Breast epithelium (tissue), 3 donors: ENCODE data around the gene ANKH.

Source experiments
- POLR2A ChIP-seq: fragments of 450-650 bp; IDR thresholded peaks from one replicate; pipeline ENCODE4 v1.6.1; 2016; ENCODE audit warnings: antibody characterized with exemption, mild to moderate bottlenecking, moderate library complexity
- TF ChIP-seq, protein P1 (sequence below), 3 donors: fragments of 450-650 bp; IDR thresholded peaks; one replicate each; pipeline ENCODE4 v1.5.1; 2016 to 2017; ENCODE audit warnings: antibody characterized with exemption in 3 of 3, mild to moderate bottlenecking in 3 of 3, moderate library complexity in 3 of 3

DNA sequence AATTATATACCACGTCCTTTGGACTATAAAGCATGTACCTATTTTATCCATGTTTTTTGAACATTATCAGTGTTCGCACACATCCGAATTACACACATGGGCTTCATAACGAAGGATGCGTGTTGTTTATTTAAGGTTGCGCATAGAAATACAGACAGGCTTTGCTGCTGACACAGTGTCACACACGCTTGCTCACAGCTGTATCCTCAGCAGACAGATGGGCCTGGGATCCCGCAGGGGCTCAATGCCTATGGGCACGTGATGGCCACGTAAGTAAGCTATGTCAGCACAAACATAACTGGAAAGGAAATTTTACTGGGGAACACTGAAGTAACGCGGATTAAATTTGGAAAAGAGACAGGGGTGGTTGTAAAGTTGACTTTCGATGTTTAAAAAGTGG is 130.4 kb downstream of the ANKH start:
- TF ChIP-seq, protein P1, sequence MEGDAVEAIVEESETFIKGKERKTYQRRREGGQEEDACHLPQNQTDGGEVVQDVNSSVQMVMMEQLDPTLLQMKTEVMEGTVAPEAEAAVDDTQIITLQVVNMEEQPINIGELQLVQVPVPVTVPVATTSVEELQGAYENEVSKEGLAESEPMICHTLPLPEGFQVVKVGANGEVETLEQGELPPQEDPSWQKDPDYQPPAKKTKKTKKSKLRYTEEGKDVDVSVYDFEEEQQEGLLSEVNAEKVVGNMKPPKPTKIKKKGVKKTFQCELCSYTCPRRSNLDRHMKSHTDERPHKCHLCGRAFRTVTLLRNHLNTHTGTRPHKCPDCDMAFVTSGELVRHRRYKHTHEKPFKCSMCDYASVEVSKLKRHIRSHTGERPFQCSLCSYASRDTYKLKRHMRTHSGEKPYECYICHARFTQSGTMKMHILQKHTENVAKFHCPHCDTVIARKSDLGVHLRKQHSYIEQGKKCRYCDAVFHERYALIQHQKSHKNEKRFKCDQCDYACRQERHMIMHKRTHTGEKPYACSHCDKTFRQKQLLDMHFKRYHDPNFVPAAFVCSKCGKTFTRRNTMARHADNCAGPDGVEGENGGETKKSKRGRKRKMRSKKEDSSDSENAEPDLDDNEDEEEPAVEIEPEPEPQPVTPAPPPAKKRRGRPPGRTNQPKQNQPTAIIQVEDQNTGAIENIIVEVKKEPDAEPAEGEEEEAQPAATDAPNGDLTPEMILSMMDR (IDR thresholded peaks at IDR 0.05), result no peak
- no peak for TF ChIP-seq POLR2A
